ENCODE measurements around the gene C12orf57. TPM values are rescaled to one million over a fixed set of nuclear protein-coding genes. Genes with fewer than 3 reads are reported as not detected.
A peak's percentile ranks its signal among the peaks of the same experiment; 100 is the strongest.

Gene C12orf57
- total and polyA plus RNA-seq, 2 of the 13 experiments (the other 11 are each of a cell fraction or from before 2014, with no cell fraction given) = 84.0 to 287 TPM

- peak; percentile 38; the same call in 1 of the 2 replicates for TF ChIP-seq MYPOP (CRISPR knock-in tag; IDR thresholded peaks at IDR 0.05)
- TF ChIP-seq ZC3H13 (CRISPR knock-in tag; IDR thresholded peaks at IDR 0.05) = peak; percentile 30; the same call in 1 of the 2 replicates
- TF ChIP-seq NCOA2 (CRISPR knock-in tag; IDR thresholded peaks at IDR 0.05) = no peak
- TF ChIP-seq TAF1 (CRISPR knock-in tag; IDR thresholded peaks at IDR 0.05) = peak; percentile 41; the same call in 1 of the 2 replicates
- TF ChIP-seq POLR2A (IDR thresholded peaks at IDR 0.05; ENCODE audit: insufficient read depth in 1 of 2, low read depth in 2 of 2, low read length in 2 of 2) = peak in 1 of 2 experiments; percentile 53; a peak in 1 of 4 replicates
- peak; percentile 24; the same call in 1 of the 2 replicates for TF ChIP-seq ZNF501 (CRISPR knock-in tag; IDR thresholded peaks at IDR 0.05)
- no peak for TF ChIP-seq ZNF800 (CRISPR knock-in tag; IDR thresholded peaks at IDR 0.05)
- 0 out of 2 replicates have a peak, but pooled peaks have one; percentile 37 for TF ChIP-seq ZNF589 (CRISPR knock-in tag; conservative IDR thresholded peaks at IDR 0.05)
- peak; percentile 65 for TF ChIP-seq RBM39 (IDR thresholded peaks at IDR 0.05; ENCODE audit: low read depth, low read length, poor library complexity, severe bottlenecking)
- TF ChIP-seq TFDP1 (CRISPR knock-in tag; IDR thresholded peaks at IDR 0.05; ENCODE audit: borderline replicate concordance) = 0 out of 2 replicates have a peak, but pooled peaks have one; percentile 10
- TF ChIP-seq POLR2AphosphoS5 (IDR thresholded peaks at IDR 0.05; ENCODE audit: low read depth, low read length) = peak; percentile 45
- peak; percentile 26 for TF ChIP-seq YY1 (IDR thresholded peaks at IDR 0.05; ENCODE audit: insufficient read depth, insufficient replicate concordance, low read depth, low read length)
- TF ChIP-seq, protein P1, sequence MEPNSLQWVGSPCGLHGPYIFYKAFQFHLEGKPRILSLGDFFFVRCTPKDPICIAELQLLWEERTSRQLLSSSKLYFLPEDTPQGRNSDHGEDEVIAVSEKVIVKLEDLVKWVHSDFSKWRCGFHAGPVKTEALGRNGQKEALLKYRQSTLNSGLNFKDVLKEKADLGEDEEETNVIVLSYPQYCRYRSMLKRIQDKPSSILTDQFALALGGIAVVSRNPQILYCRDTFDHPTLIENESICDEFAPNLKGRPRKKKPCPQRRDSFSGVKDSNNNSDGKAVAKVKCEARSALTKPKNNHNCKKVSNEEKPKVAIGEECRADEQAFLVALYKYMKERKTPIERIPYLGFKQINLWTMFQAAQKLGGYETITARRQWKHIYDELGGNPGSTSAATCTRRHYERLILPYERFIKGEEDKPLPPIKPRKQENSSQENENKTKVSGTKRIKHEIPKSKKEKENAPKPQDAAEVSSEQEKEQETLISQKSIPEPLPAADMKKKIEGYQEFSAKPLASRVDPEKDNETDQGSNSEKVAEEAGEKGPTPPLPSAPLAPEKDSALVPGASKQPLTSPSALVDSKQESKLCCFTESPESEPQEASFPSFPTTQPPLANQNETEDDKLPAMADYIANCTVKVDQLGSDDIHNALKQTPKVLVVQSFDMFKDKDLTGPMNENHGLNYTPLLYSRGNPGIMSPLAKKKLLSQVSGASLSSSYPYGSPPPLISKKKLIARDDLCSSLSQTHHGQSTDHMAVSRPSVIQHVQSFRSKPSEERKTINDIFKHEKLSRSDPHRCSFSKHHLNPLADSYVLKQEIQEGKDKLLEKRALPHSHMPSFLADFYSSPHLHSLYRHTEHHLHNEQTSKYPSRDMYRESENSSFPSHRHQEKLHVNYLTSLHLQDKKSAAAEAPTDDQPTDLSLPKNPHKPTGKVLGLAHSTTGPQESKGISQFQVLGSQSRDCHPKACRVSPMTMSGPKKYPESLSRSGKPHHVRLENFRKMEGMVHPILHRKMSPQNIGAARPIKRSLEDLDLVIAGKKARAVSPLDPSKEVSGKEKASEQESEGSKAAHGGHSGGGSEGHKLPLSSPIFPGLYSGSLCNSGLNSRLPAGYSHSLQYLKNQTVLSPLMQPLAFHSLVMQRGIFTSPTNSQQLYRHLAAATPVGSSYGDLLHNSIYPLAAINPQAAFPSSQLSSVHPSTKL (CRISPR knock-in tag; IDR thresholded peaks at IDR 0.05) = peak; percentile 20; the same call in 1 of the 2 replicates
- TF ChIP-seq ZNF17 (CRISPR knock-in tag; IDR thresholded peaks at IDR 0.05) = no peak
- peak; percentile 32; the same call in 1 of the 2 replicates for TF ChIP-seq SAP130 (CRISPR knock-in tag; IDR thresholded peaks at IDR 0.05; ENCODE audit: low read depth)
- TF ChIP-seq, protein P2, sequence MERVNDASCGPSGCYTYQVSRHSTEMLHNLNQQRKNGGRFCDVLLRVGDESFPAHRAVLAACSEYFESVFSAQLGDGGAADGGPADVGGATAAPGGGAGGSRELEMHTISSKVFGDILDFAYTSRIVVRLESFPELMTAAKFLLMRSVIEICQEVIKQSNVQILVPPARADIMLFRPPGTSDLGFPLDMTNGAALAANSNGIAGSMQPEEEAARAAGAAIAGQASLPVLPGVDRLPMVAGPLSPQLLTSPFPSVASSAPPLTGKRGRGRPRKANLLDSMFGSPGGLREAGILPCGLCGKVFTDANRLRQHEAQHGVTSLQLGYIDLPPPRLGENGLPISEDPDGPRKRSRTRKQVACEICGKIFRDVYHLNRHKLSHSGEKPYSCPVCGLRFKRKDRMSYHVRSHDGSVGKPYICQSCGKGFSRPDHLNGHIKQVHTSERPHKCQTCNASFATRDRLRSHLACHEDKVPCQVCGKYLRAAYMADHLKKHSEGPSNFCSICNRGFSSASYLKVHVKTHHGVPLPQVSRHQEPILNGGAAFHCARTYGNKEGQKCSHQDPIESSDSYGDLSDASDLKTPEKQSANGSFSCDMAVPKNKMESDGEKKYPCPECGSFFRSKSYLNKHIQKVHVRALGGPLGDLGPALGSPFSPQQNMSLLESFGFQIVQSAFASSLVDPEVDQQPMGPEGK (CRISPR knock-in tag; IDR thresholded peaks at IDR 0.05) = peak; percentile 51
- TF ChIP-seq ZMAT3 (CRISPR knock-in tag; conservative IDR thresholded peaks at IDR 0.05) = no peak
- TF ChIP-seq KAT7 (CRISPR knock-in tag; IDR thresholded peaks at IDR 0.05; ENCODE audit: borderline replicate concordance) = peak; percentile 55; the same call in 1 of the 2 replicates
These were observed 16.3 kb upstream of the C12orf57 start, which contains the start of gene ATN1 (continued) for GRCh38 chr12:6927379-6928021.
